ENCODE data around the gene ABLIM1.

DNA sequence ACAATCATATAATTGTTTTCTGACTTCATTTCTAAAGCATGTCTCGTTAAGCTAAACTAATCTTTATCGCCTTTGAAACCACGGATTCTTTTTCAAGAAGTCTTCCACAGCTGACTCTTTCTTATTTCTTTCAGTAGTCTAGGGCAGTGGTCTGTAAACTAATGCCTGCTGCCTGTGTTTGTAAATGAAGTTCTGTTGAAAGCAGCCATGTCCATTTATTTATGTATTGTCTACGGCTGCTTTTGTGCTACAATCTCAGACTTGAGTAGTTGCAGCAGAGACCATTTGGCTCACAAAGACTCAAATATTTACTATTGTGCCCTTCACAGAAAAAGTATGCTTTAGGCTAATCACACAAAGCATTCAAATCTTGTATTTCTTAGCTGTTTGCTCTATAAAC, 20.3 kb upstream of the ABLIM1 start:
- TF ChIP-seq CTCF (IDR thresholded peaks at IDR 0.05) (no peak), POLR2A (IDR thresholded peaks at IDR 0.05) (no peak), EP300 (IDR thresholded peaks at IDR 0.05) (no peak)
